Measurements from ENCODE around the gene FADS1.

GRCh38 chr11:61851900-61852295, 35.1 kb upstream of the FADS1 start:
- TF ChIP-seq CTCF (IDR thresholded peaks at IDR 0.05; ENCODE audit: low read depth, low read length, poor library complexity, severe bottlenecking), result no peak
- no peak for TF ChIP-seq EZH2phosphoT487 (IDR thresholded peaks at IDR 0.05; ENCODE audit: borderline replicate concordance, low read length)
